Stimulated activated CD8-positive, alpha-beta memory T cell treated with anti-CD3 and anti-CD28 coated beads, Interleukin-7, amount 100 ng/mL, for 24 hours (primary cell): ENCODE results near the gene DNM2.
"Not testable (repeated sequence)": the region's sequence is repeated elsewhere in the genome, so short reads cannot be mapped to it uniquely, and the experiment has no call there.

Experiments used
- DNase-seq: peaks from one replicate; pipeline ENCODE4 v3.0.0-alpha.2; 2020; ENCODE audit warnings: low read depth

The DNM2 gene

GRCh38 chr19:10817291-10818038 lies 99.6 kb downstream of the DNM2 start:
- no peak for DNase-seq

GRCh38 chr19:10818301-10819123 lies 100.6 kb downstream of the DNM2 start:
- no peak for DNase-seq

- no peak for DNase-seq
Measured at GRCh38 chr19:10819124-10820060, 101.5 kb downstream of the DNM2 start.

GRCh38 chr19:10820173-10820572 lies 102.3 kb downstream of the DNM2 start:
- no peak for DNase-seq

GRCh38 chr19:10823690-10824089 lies 105.8 kb downstream of the DNM2 start:
- DNase-seq = no peak

- no peak for DNase-seq
Measured at GRCh38 chr19:10826231-10826630, 108.4 kb downstream of the DNM2 start.

- no peak for DNase-seq
Measured at GRCh38 chr19:10826846-10827245, 109.0 kb downstream of the DNM2 start.

- DNase-seq = no peak
Measured at GRCh38 chr19:10828981-10829821, 111.3 kb downstream of the DNM2 start.

- no peak for DNase-seq
Measured at GRCh38 chr19:10829967-10830366, 112.1 kb downstream of the DNM2 start.

- no peak for DNase-seq
Measured at GRCh38 chr19:10830370-10830769, 112.5 kb downstream of the DNM2 start.

- DNase-seq = no peak
Measured at GRCh38 chr19:10830931-10831779, 113.3 kb downstream of the DNM2 start.

- DNase-seq = no peak
Measured at GRCh38 chr19:10831987-10832938, 114.4 kb downstream of the DNM2 start.

- no peak for DNase-seq
Measured at GRCh38 chr19:10832939-10833296, 115.0 kb downstream of the DNM2 start.

- DNase-seq = no peak
Measured at GRCh38 chr19:10835089-10835753, 117.3 kb downstream of the DNM2 start.

- DNase-seq = peak; percentile 94
Measured at GRCh38 chr19:10835754-10836478, 118.0 kb downstream of the DNM2 start, which contains the start of gene TMED1. TSS of gene TMED1 (minus strand) at chr19:10836212. CDS start at chr19:10836191, 21 bp downstream.

GRCh38 chr19:10836479-10837330 lies 118.8 kb downstream of the DNM2 start:
- peak; percentile 64 for DNase-seq

GRCh38 chr19:10837649-10838048 lies 119.8 kb downstream of the DNM2 start:
- not testable (repeated sequence) for DNase-seq
